AG09309 (cell line): Measurements from ENCODE around the gene COQ2.

Experiments used
- DNase-seq: peaks from one replicate; pipeline ENCODE4 v3.0.0-alpha.2; 2010; ENCODE audit warnings: low read depth
- H3K4me3 ChIP-seq: 2 replicates; pipeline ENCODE4 v1.5.1; 2011; ENCODE audit warnings: mild to moderate bottlenecking, low read depth, low read length, moderate library complexity; ENCODE audit not compliant: control insufficient read depth
- CTCF ChIP-seq: IDR thresholded peaks from 2 replicates; pipeline ENCODE4 v1.5.1; 2011; ENCODE audit warnings: mild to moderate bottlenecking, low read depth, low read length, inconsistent platforms; ENCODE audit not compliant: insufficient read depth, control insufficient read depth; ENCODE audit errors: missing control alignments

Gene COQ2

GRCh38 chr4:83224502-83225197 is 59.9 kb downstream of the COQ2 start:
- no peak for TF ChIP-seq CTCF
- no peak for DNase-seq
- no peak overlapping the region for H3K4me3 ChIP-seq

- TF ChIP-seq CTCF: no peak
Measured at GRCh38 chr4:83223781-83224180, 60.8 kb downstream of the COQ2 start.

GRCh38 chr4:83221897-83222441 is 62.6 kb downstream of the COQ2 start:
- no peak for TF ChIP-seq CTCF
- no peak overlapping the region for H3K4me3 ChIP-seq
- no peak for DNase-seq

More at GRCh38 chr4:83223781-83224180, 60.8 kb downstream of the COQ2 start:
- no peak for DNase-seq
- no peak overlapping the region for H3K4me3 ChIP-seq

GRCh38 chr4:83219344-83220331 is 65.0 kb downstream of the COQ2 start:
- H3K4me3 ChIP-seq: no peak overlapping the region
- TF ChIP-seq CTCF: no peak
- DNase-seq: no peak

GRCh38 chr4:83217721-83218522 is 66.7 kb downstream of the COQ2 start:
- DNase-seq: no peak
- no peak overlapping the region for H3K4me3 ChIP-seq
- no peak for TF ChIP-seq CTCF

- DNase-seq: no peak
- no peak for TF ChIP-seq CTCF
- no peak overlapping the region for H3K4me3 ChIP-seq
Measured at GRCh38 chr4:83216959-83217683, 67.5 kb downstream of the COQ2 start.
